ENCODE data around the gene SMIM41.
"Not testable (repeated sequence)": the region's sequence is repeated elsewhere in the genome, so short reads cannot be mapped to it uniquely, and the experiment has no call there.

Gene SMIM41

DNA sequence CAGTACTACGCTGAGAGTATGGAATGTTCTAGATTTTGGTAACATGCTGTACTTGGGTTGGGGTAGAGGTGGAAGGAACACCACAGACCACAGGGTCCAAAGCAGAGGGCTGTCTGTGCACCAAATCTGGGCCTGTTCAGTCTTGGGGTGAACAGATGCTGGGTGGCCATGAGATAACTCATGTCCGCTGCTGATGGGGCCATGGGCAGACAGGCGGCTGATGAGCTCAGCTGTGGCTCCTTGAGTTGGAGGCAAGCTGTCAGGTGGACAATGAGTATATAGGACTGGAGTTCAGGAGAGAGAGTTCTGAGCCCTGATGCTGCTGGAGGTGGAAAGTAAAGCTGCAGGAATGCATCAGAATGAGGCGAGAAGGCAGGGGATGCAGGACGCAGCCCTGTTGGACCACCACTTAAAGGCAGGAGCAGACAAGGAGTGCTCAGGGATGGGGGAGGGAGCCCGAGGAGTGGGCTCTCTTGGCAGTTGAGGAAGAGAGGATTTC is 6.2 kb downstream of the SMIM41 start:
- DNase-seq (ENCODE audit: low read depth in 2 of 2) = no peak

DNA sequence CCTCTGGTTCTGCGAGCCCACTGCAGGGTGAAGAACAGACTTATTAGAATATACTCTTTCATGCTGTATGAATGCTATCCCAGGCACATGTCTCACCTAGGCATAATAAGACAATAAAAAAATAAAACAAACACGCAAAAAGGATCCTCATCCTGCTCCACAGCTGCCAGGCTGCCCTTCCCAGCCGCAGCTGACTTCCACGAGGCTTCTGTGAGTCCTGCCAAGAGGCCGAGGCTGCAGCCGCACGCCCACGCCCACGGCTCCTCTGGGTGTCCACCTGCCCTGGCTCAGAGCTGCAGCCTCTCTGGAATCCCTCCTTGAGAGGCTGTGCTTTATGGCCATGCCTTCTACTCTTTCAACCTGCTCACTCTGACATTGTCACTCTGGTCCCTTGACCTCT is 6.9 kb downstream of the SMIM41 start:
- no peak for DNase-seq (ENCODE audit: low read depth in 2 of 2)

DNA sequence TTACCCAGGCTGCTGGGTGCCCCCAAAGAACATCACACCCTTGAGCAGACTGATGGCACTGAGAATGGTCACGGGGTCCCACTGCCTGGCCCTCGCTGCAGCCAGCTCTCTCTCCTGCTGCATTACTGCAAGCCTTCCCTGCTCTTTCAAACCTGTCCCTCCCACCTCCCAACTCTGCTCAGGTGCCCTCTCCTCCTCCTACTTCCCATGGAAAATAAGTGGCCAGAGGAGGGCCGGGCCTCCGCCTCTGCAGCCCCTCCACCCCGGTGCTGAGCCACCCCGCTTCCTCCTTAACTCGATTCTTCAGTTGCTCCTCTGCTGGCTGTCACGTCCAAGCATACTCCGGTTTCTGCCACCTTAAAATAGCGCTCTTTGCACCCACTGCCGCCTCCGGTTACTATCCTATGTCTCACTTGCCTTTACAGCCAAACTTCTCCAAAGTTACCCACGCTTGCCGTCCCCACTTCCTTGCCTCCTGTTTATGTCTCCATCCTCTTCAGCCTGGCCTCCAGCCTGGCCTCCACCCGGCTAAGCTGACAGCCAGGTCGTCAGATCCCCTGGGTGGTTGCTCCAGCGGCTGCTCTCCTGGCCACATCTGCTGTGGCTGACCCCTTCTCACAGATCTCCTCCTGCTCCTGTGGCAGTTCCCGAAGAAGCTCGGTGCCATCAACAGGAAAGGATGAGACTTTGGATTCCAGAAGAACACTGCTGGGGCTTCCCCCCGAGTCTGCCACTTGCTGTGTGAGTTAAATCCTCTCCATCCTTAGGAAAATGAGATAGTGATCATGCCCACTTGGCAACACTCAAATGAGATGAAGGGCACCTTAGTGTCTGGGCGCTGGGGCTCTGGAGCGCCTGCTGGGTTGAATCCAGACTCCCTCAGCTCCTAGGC is 7.7 kb downstream of the SMIM41 start:
- no peak for DNase-seq (ENCODE audit: low read depth in 2 of 2)

DNA sequence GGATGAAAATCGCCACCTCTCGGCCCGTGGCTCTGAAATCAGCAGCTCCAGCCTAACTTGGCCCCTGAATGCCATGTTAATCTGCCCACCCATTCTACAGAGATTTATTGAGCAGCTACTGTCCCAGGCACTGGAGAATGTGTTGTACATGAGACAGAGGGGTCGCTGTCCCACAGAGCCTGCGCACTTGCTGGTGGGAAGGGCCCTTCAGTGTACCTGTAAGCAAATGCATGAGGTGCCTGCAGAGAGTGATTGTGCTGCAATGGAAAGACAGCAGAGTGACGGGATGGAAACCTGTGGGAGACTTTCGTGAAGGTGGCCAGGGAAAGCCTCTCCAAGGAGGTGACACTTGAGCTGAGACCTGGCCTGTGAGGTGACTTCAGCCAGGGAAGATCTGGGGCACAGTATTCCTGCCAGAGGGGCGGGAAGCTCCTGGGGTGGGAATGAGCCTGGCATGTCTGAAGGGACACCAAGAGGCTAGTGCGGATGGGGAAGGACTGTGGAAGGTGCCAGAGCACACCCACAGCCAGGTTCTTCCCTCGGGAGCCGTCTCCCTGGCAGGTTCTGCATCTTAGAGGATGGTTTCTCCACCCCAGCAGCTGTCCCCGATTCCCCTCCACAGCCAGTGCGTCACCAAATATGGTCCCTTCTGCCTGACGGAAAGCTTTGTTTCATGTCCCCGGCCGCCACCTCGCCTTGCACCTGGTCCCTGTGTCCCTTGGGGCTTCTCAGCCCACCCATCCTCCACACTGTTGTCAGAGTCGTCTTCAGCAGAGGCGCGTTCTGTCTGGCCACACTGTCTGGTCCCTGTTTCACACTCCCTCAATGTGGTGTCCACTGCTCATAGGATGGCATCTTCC is 8.7 kb downstream of the SMIM41 start:
- DNase-seq (ENCODE audit: low read depth in 2 of 2) = no peak

DNA sequence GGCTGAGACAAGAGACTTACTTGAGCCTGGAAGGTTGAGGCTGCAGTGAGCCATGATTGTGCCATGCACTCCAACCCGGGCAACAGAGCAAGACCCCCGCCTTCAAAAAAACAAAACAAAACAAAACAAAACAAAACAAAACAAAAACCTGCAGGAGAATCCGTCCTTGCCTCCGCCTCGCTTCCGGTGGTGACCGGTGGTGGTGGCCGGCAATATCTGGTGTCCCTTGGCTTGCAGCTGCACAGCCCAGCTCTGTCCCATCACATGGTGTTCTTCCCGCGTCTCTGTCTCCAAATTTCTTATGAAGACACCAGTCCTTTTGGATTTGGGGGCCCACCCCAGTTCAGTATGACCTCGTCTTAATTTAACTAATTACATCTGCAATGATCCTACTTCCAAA is 10.0 kb downstream of the SMIM41 start:
- DNase-seq (ENCODE audit: low read depth in 2 of 2) = no peak

DNA sequence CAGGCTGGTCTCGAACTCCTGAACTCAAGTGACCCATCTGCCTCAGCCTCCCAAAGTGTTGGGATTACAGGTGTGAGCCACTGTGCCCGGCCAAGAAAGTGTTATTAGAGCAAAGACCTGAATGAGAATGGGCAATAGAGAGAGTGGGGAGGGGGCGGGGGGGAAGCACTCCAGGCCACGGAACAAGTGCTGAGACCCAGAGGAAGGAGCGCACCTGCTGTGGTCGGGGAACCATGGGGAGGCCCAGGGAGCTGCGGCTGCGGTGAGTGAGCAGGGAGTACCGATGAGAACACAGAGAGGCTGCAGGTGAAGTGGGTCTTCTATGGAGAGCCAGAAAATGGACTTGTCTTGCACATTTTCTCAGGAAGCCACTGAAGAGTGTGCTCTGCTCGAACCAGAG is 10.8 kb downstream of the SMIM41 start:
- DNase-seq (ENCODE audit: low read depth in 2 of 2) = no peak

DNA sequence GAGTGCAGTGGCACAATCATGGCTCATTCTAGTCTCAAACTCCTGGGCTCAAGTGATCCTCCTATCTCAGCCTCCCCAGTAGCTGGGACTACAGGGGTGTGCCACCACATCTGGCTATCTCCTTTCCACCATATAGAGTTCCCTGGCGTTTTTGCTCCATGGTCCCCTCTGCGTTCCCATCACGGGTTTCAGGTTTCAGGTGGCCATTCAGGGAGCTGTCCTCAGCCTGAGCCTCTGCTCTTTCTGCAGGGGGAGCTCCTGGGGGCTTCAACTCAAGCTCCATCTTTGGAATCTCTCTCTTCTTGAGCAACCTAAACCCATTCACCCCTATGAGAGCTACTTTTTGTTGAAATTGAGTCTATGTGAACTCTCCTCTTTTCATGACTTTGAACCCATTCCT is 11.6 kb downstream of the SMIM41 start:
- no peak for DNase-seq (ENCODE audit: low read depth in 2 of 2)

DNA sequence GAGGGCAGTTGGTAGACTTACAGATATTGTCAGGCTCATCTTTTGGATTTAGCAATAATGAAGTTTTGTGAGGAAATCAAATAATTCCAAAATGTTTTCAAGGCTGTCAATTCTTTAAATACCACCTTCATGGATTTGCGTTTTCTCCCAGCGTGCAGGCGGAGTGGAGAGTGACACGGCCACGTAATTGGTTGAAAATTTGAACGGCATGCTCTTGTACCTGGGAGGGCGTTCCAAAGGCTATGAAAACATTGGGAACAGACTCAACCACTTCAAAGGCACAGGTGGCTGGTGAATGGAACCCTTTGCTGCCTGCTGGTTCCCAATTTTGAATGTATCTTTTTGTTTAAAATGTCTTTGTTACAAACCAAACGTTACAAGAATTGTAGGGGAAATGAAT is 12.4 kb downstream of the SMIM41 start:
- DNase-seq (ENCODE audit: low read depth in 2 of 2) = no peak

DNA sequence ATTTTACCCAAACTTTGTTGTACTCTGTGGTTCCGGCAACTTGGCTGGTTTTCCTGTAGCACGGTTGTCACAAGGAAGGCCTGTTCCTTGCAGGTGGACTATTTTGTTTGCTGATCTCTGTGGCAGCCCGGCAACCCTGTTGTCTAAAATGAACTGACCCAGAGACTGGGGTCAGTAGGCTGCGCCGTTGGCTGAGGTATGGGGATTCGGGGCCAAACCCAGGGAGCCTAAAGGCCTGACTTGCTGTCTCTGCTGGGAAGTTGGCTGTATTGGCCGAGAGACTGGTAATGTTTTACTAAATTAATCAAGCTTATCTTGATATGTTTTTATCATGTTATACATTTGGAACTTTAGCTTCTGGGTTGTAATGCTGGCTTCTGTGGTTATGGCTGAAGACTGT is 13.8 kb downstream of the SMIM41 start:
- DNase-seq (ENCODE audit: low read depth in 2 of 2) = no peak

DNA sequence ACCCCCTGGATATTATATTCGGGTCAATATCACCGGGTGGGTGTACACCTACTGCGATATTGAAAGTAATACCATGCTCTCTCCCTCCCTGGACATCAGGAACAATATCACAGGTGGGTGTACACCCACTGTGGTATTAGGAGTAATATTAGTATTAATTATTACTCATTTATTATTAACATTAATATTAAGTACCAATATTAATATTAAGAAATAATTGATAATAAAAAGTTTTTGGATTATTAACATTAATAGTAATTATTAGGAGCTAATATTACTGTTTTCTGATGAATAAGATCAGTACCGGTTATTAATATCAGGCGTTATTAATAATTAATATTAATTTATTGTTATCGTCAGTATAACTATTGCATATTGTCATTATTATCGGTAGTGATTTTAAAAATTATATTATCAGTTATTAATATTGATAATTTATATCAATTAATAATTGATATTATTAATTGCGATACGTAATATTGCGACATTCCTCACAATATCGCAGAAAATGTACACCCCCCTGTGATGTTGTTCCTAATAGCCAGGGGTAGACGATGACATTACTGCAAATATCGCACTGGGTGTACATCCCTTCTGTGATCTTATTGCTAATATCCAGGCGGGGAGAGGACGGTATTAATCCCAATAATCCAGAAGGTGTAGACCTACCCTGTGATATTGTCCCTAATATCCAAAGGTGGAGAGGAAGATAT is 17.0 kb downstream of the SMIM41 start:
- DNase-seq (ENCODE audit: low read depth in 2 of 2) = no peak

DNA sequence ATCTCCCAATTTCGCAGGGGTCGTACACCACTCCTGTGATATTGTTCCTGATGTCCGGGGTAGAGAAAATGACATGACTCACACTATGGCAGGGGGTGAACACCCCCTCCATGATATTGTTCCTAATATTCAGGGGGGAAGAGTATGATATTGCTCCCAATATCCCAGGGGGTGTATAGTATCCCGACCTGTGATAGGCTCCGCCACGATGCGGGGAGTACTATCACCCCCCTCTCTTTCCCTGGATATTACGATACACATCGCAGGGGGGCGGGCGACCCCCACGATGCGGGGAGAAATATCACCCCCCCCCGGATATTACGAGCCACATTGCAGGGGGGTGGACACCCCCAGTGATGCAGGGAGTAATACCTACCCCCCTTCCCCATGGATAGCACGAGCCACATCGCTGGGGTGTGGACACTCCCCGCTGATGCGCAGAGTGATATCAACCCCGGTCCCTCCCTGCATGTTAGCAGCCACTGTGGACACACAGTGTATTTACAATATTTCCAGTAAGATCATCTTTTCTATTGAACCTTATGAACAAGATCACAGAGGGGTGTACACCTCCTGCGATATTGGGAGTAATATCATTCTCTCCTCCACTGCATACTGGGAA is 17.7 kb downstream of the SMIM41 start:
- DNase-seq (ENCODE audit: low read depth in 2 of 2) = no peak

DNA sequence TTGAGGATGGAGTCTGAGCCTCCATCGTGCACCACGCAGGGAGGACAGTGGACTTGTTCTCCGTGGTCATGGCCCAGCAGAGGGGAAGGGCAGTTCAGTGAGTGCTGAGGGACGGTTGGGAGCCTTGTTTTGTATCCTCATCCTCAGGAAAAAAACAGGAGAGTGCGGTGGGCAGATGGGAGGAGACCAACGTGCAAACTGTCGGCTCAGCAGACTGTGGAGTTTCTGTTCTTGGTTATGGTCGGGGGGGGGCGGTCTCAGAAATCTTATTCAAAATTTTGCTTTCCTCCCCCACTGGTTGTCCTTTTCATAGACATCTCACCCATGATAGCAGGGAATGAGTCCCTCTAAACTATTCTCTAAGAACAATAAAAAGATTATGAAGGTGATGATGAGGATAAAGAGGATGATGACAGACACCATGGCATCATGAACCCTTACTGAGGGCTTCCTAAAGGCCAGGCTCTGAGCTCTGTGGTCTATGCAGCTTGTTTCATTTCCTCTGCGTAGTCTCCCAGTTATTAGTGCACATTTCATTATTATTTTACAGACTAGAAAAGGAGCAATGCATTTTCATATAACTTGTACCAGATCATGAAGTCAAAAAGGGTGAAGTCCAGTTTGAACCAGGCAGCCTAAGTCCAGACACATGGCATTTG is 25.1 kb downstream of the SMIM41 start:
- DNase-seq (ENCODE audit: low read depth in 2 of 2) = not testable (repeated sequence)

DNA sequence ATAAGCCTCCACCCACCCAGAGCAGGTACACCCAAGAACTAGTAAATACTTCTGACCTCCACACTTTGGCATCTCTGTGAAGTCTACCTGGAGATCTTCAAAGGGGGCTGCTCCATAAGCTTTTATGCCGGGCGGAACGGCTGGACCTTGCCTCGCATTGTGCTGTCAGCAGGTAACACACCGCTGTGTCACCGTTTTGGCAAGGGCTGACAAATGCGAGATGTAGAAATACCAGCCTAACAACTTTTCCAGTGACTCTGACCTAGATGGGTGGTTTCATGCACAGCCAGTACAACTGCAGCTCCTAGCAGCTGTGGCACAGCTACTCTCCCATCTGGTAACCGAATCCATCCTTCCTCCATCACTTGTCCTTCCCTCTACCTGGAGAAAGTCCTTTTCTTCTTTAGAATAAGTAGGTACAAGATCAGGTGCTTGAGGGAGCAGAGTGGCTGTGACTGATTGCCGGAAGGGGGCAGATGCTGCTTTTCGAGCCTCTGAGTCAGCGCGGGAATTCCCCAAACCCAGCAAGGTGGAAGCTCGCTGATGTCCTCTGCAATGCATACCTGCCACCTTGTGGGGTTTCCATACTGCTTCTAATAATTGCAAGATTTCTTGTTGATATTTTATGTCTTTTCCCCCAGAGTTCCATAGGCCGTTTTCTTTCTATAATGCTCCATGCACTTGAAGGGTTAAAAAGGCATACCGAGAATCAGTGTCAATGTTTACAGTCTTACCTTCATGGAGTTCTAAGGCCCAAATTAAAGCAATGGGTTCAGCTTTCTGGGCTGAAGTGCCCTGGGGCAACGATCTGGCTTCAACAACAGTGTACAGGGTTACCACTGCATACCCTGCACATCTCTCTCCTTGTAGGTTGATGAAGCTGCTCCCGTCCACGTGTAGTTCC is 37.0 kb downstream of the SMIM41 start:
- DNase-seq (ENCODE audit: low read depth in 2 of 2) = peak; percentile 46 to 52

DNA sequence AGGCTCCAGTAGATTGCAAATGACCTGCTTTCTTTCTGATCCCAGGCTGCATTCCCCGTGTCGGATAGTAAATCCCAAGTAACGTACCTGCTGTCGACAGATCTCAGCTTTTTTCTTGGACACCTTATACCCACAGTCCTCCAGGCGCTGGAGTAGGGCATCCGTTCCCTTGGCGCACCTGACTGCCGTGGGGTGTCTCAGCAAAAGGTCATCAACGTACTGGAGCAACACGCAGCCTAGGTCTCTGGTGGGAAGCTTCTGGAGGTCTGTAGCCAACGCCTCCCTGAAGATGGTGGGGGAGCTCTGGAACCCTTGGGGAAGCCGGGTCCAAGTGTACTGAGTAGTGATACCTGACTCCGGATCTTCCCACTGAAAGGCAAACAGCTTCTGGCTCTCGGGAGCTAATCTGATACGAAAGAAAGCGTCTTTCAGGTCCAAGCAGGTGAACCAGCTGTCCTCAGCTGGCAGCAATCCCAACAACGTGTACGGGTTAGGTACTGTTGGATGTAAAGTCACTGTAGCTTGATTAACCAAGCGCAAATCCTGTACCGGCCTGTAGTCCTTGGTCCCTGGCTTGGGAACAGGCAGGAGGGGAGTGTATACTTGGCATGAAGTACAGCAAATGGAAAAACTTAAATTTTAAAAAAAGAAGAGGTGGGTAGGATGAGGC is 38.4 kb downstream of the SMIM41 start:
- DNase-seq (ENCODE audit: low read depth in 2 of 2) = not testable (repeated sequence)

DNA sequence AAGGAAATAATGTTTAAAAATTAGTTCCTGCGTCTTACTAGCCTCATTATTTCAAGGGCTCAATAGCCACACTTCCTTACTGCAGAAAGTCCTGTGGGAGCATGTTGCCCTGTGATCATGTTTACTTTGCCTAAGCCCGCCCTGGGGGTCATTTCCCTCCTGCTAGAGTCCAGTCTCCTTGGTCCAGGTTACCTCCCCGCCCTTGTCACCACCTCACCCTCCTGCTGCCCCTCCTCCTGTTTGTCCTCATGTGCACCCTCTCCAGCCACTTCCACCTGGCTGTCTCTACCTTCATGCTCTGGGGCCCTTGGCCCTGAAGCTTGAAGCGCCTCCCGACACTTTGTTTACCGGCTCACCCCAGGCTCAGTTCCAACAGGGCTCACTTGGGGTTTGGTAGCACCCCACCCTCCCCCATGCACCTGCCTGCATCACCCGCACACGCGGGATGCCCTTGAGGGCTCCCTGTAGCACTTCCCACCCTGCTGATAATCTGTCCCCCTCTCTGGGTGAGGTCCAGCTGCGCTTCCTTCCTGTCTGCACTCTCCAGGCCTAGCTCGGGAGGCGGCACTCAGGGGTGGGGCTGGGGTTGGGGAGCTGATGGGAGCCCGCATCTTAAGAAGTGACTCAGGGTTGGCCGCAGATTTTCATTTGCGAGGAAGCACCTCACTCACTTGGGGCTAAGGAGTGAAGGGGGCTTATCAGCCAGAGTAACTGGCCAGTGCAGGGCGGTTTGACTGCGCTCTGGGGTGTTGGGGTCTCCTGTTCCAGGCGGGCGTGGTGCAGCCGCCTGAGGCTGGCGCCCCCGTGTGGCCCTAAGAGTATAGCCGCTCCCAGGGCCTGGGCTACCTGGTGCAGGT is 40.1 kb downstream of the SMIM41 start:
- DNase-seq (ENCODE audit: low read depth in 2 of 2) = no peak

DNA sequence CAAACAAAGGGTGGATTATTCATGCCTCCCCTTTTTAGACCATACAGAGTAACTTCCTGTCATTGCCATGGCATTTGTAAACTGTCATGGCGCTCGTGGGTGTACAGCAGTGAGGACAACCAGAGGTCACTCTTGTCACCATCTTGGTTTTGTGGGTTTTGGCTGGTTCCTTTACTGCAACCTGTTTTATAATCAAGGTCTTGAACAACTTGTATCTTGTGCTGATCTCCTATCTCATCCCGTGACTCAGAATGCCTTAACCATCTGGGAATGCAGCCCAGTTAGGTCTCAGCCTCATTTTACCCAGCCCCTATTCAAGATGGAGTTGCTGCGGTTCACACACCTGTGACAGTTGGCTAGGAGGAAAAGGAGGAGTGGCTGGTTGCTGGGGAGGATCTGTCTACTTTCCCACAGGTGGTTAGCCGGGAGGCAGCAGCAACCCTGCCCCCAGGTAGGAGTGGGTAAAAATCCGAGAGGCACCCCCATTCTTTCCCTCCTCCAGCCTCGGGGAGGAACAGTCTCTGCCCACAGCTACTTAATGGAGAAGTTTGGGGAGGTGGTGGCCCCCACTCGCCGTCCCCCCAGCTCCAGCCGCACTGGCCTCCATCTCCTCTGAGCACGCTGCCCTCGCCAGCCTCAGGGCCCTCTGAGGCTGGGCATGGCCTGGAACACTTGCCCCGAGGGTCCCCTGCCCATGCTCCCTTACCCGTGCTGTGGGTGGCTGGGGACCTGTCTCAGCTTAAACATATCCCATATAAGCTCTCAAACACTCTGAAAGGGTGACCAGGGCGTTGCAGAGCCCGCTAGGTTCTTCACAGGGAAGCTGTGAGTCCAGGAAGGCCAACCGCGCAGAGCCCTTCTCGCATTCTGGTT is 41.7 kb downstream of the SMIM41 start:
- DNase-seq (ENCODE audit: low read depth in 2 of 2) = no peak

DNA sequence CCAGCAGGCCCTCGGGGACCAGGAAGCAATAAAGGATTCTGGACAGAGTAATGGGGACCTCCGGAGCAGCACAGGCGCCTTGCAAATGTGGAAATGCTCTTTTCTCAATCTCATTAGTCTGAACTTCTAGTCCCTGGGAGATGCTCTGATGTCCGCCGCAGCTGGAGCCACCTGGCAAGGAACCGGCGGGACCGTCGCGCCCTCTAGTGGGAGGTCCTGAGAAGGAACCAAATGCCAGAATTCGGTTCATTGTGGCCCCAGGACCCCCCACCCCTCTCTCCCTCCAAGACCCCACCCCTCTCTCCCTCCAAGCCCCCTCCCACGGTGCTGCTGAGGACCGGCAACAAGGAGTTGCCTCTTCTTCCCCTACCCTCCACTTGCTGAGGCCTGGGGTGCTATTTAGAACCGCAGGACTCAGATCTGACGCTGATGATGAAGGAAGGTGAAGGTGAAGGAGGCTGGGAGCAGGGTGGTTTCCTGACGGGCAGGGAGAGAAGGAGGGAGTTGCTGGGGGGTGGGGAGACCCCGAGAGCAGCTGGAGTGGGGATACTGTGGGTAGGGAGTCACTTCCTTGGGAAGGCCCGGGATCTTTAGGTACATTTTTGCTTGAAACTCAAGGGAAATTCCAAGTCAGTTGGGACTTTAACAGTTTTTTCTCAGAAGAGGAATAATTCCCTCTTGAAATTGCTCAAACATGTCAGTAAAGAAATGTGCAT is 42.5 kb downstream of the SMIM41 start:
- peak; percentile 31 to 39 for DNase-seq (ENCODE audit: low read depth in 2 of 2)
